Mammary epithelial cell (primary cell): ENCODE measurements around the gene VSIG8.

Experiments used
- EZH2 ChIP-seq: IDR thresholded peaks from 2 replicates; pipeline ENCODE4 v1.6.1; 2012; ENCODE audit warnings: low read length, inconsistent platforms, borderline replicate concordance
- TF ChIP-seq, protein P1 (sequence below), 2 donors: IDR thresholded peaks in 1 of 2; conservative IDR thresholded peaks in 1 of 2; 2 replicates each; pipeline ENCODE4 v1.5.1; 2011 to 2012; ENCODE audit warnings: inconsistent platforms in 2 of 2, low read length in 2 of 2, mild to moderate bottlenecking in 2 of 2, control low read depth in 1 of 2, low read depth in 1 of 2; ENCODE audit not compliant: insufficient read depth in 1 of 2; ENCODE audit errors: extremely low read depth in 1 of 2

- TF ChIP-seq, protein P1, sequence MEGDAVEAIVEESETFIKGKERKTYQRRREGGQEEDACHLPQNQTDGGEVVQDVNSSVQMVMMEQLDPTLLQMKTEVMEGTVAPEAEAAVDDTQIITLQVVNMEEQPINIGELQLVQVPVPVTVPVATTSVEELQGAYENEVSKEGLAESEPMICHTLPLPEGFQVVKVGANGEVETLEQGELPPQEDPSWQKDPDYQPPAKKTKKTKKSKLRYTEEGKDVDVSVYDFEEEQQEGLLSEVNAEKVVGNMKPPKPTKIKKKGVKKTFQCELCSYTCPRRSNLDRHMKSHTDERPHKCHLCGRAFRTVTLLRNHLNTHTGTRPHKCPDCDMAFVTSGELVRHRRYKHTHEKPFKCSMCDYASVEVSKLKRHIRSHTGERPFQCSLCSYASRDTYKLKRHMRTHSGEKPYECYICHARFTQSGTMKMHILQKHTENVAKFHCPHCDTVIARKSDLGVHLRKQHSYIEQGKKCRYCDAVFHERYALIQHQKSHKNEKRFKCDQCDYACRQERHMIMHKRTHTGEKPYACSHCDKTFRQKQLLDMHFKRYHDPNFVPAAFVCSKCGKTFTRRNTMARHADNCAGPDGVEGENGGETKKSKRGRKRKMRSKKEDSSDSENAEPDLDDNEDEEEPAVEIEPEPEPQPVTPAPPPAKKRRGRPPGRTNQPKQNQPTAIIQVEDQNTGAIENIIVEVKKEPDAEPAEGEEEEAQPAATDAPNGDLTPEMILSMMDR (conservative IDR thresholded peaks at IDR 0.05 in 1 of 2, IDR thresholded peaks at IDR 0.05 in 1 of 2; ENCODE audit: extremely low read depth in 1 of 2, insufficient read depth in 1 of 2, low read depth in 1 of 2, low read length in 2 of 2) = no peak
- no peak for TF ChIP-seq EZH2
Observed at GRCh38 chr1:159845751-159846629, 16.5 kb downstream of the VSIG8 start.
